ENCODE measurements around the gene RASSF7. TPM values are rescaled to one million over a fixed set of nuclear protein-coding genes. Genes with fewer than 3 reads are reported as not detected.

RASSF7 gene
- total and polyA plus RNA-seq, 8 donors = 16.7 to 330 (median 94.9) TPM

Small RNAs within 50 kb of the gene (small RNA-seq; reads per million reads assigned to genes)
- gene MIR210 = 4.2 to 32.6 (median 14.0) reads per million in 4 donors

Other genes starting within 250 kb of the RASSF7 start
- 10 to 100 TPM in 4 of 5 donors, 1 to 10 TPM in 1; 7.0 to 59.8 (median 17.3) TPM for gene IFITM1, start 246.9 kb upstream of the RASSF7 start, total RNA-seq
- gene IFITM1, start 246.9 kb upstream of the RASSF7 start, polyA plus RNA-seq = 100 to 1,000 TPM in 2 of 3 donors, 10 to 100 TPM in 1; 79.9 to 224 (median 119) TPM
- 100 to 1,000 TPM in 3 of 5 donors, 10 to 100 TPM in 2; 11.9 to 271 (median 127) TPM for gene IFITM3, start 240.1 kb upstream of the RASSF7 start, total RNA-seq
- gene IFITM3, start 240.1 kb upstream of the RASSF7 start, polyA plus RNA-seq = 1,000 to 10,000 TPM in 1 of 3 donors, 100 to 1,000 TPM in 2; 538 to 1,128 (median 677) TPM
- 1 to 10 TPM in 2 of 5 donors, under 1 TPM in 1, not detected in 2; 0.45 to 7.5 (median 4.2) TPM for gene B4GALNT4, start 191.5 kb upstream of the RASSF7 start, total RNA-seq
- 1 to 10 TPM; 2.4 to 8.8 (median 4.4) TPM for gene B4GALNT4, start 191.5 kb upstream of the RASSF7 start, polyA plus RNA-seq
- 100 to 1,000 TPM in 3 of 5 donors, 10 to 100 TPM in 2; 26.3 to 356 (median 141) TPM for gene PKP3, start 166.8 kb upstream of the RASSF7 start, total RNA-seq
- gene PKP3, start 166.8 kb upstream of the RASSF7 start, polyA plus RNA-seq = 10 to 100 TPM; 31.1 to 94.5 (median 41.7) TPM
- 100 to 1,000 TPM in 3 of 5 donors, 10 to 100 TPM in 2; 11.4 to 325 (median 110) TPM for gene SIGIRR, start 146.0 kb upstream of the RASSF7 start, total RNA-seq
- gene SIGIRR, start 146.0 kb upstream of the RASSF7 start, polyA plus RNA-seq = 100 to 1,000 TPM; 110 to 227 (median 164) TPM
- 100 to 1,000 TPM in 1 of 5 donors, 10 to 100 TPM in 3, 1 to 10 TPM in 1; 5.7 to 208 (median 40.2) TPM for gene ANO9, start 119.0 kb upstream of the RASSF7 start, total RNA-seq
- gene ANO9, start 119.0 kb upstream of the RASSF7 start, polyA plus RNA-seq = 10 to 100 TPM in 2 of 3 donors, 1 to 10 TPM in 1; 9.8 to 37.6 (median 12.8) TPM
- 100 to 1,000 TPM in 2 of 5 donors, 10 to 100 TPM in 3; 16.5 to 264 (median 59.0) TPM for gene PTDSS2, start 110.7 kb upstream of the RASSF7 start, total RNA-seq
- gene PTDSS2, start 110.7 kb upstream of the RASSF7 start, polyA plus RNA-seq = 10 to 100 TPM; 11.6 to 24.3 (median 22.3) TPM
- 100 to 1,000 TPM in 4 of 5 donors, 10 to 100 TPM in 1; 61.3 to 260 (median 137) TPM for gene RNH1, start 53.7 kb upstream of the RASSF7 start, total RNA-seq
- gene RNH1, start 53.7 kb upstream of the RASSF7 start, polyA plus RNA-seq = 100 to 1,000 TPM in 2 of 3 donors, 10 to 100 TPM in 1; 95.3 to 149 (median 106) TPM
- gene HRAS, start 25.4 kb upstream of the RASSF7 start, total RNA-seq = 10 to 100 TPM; 14.2 to 87.5 (median 21.6) TPM
- gene HRAS, start 25.4 kb upstream of the RASSF7 start, polyA plus RNA-seq = 100 to 1,000 TPM; 108 to 181 (median 131) TPM
- gene LRRC56, start 23.4 kb upstream of the RASSF7 start, total RNA-seq = 1 to 10 TPM in 3 of 5 donors, under 1 TPM in 1, not detected in 1; 0.18 to 8.1 (median 3.3) TPM
- gene LRRC56, start 23.4 kb upstream of the RASSF7 start, polyA plus RNA-seq = 1 to 10 TPM; 2.1 to 2.9 (median 2.9) TPM
- 10 to 100 TPM in 3 of 5 donors, 1 to 10 TPM in 1, under 1 TPM in 1; 0.55 to 92.7 (median 12.8) TPM for gene LMNTD2, start 232 bp upstream of the RASSF7 start, total RNA-seq
- gene LMNTD2, start 232 bp upstream of the RASSF7 start, polyA plus RNA-seq = 1 to 10 TPM; 6.3 to 9.2 (median 7.2) TPM
- 10 to 100 TPM; 17.5 to 60.8 (median 29.9) TPM for gene PHRF1, start 15.5 kb downstream of the RASSF7 start, total RNA-seq
- 10 to 100 TPM in 1 of 3 donors, 1 to 10 TPM in 2; 7.9 to 14.8 (median 9.4) TPM for gene PHRF1, start 15.5 kb downstream of the RASSF7 start, polyA plus RNA-seq
- gene IRF7, start 55.0 kb downstream of the RASSF7 start, total RNA-seq = 10 to 100 TPM in 4 of 5 donors, 1 to 10 TPM in 1; 5.7 to 49.1 (median 22.5) TPM
- gene IRF7, start 55.0 kb downstream of the RASSF7 start, polyA plus RNA-seq = 10 to 100 TPM; 33.0 to 43.8 (median 40.8) TPM
- 10 to 100 TPM in 1 of 5 donors, 1 to 10 TPM in 4; 2.7 to 92.1 (median 5.5) TPM for gene CDHR5, start 64.0 kb downstream of the RASSF7 start, total RNA-seq
- 1 to 10 TPM in 1 of 3 donors, under 1 TPM in 2; 0.38 to 2.2 (median 0.92) TPM for gene CDHR5, start 64.0 kb downstream of the RASSF7 start, polyA plus RNA-seq
- 1 to 10 TPM in 1 of 5 donors, not detected in 4; 3.1 TPM for gene SCT, start 66.2 kb downstream of the RASSF7 start, total RNA-seq
- under 1 TPM in 1 of 3 donors, not detected in 2; 0.95 TPM for gene SCT, start 66.2 kb downstream of the RASSF7 start, polyA plus RNA-seq
- not detected for gene DRD4, start 76.3 kb downstream of the RASSF7 start, total RNA-seq
- gene DRD4, start 76.3 kb downstream of the RASSF7 start, polyA plus RNA-seq = 1 to 10 TPM in 1 of 3 donors, under 1 TPM in 2; 0.19 to 1.7 (median 0.50) TPM
- 100 to 1,000 TPM in 1 of 5 donors, 10 to 100 TPM in 4; 12.3 to 111 (median 29.4) TPM for gene DEAF1, start 134.3 kb downstream of the RASSF7 start, total RNA-seq
- 10 to 100 TPM; 41.4 to 51.8 (median 45.1) TPM for gene DEAF1, start 134.3 kb downstream of the RASSF7 start, polyA plus RNA-seq
- gene TMEM80, start 134.8 kb downstream of the RASSF7 start, total RNA-seq = 10 to 100 TPM in 4 of 5 donors, 1 to 10 TPM in 1; 4.9 to 46.5 (median 21.5) TPM
- 10 to 100 TPM in 2 of 3 donors, 1 to 10 TPM in 1; 9.0 to 30.8 (median 18.1) TPM for gene TMEM80, start 134.8 kb downstream of the RASSF7 start, polyA plus RNA-seq
- 100 to 1,000 TPM in 4 of 5 donors, 10 to 100 TPM in 1; 45.0 to 617 (median 306) TPM for gene EPS8L2, start 145.3 kb downstream of the RASSF7 start, total RNA-seq
- 100 to 1,000 TPM in 1 of 3 donors, 10 to 100 TPM in 2; 91.5 to 190 (median 96.2) TPM for gene EPS8L2, start 145.3 kb downstream of the RASSF7 start, polyA plus RNA-seq
- gene TALDO1, start 186.5 kb downstream of the RASSF7 start, total RNA-seq = 100 to 1,000 TPM in 4 of 5 donors, 10 to 100 TPM in 1; 85.9 to 258 (median 175) TPM
- gene TALDO1, start 186.5 kb downstream of the RASSF7 start, polyA plus RNA-seq = 100 to 1,000 TPM; 139 to 214 (median 208) TPM
- 10 to 100 TPM in 4 of 5 donors, 1 to 10 TPM in 1; 9.9 to 68.1 (median 13.4) TPM for gene GATD1, start 216.5 kb downstream of the RASSF7 start, total RNA-seq
- 10 to 100 TPM; 21.0 to 63.2 (median 24.7) TPM for gene GATD1, start 216.5 kb downstream of the RASSF7 start, polyA plus RNA-seq
- not detected for gene CEND1, start 229.1 kb downstream of the RASSF7 start, total RNA-seq
- gene CEND1, start 229.1 kb downstream of the RASSF7 start, polyA plus RNA-seq = under 1 TPM in 1 of 3 donors, not detected in 2; 0.23 TPM
- 1 to 10 TPM in 4 of 5 donors, not detected in 1; 5.5 to 9.8 (median 7.4) TPM for gene SLC25A22, start 237.3 kb downstream of the RASSF7 start, total RNA-seq
- gene SLC25A22, start 237.3 kb downstream of the RASSF7 start, polyA plus RNA-seq = 10 to 100 TPM; 10.1 to 11.9 (median 11.8) TPM
- 100 to 1,000 TPM in 1 of 5 donors, 10 to 100 TPM in 3, 1 to 10 TPM in 1; 5.9 to 503 (median 57.1) TPM for gene PIDD1, start 244.3 kb downstream of the RASSF7 start, total RNA-seq
- gene PIDD1, start 244.3 kb downstream of the RASSF7 start, polyA plus RNA-seq = 10 to 100 TPM; 20.5 to 25.6 (median 25.5) TPM
- 1,000 to 10,000 TPM in 1 of 5 donors, 100 to 1,000 TPM in 4; 360 to 5,956 (median 454) TPM for gene RPLP2, start 249.0 kb downstream of the RASSF7 start, total RNA-seq
- 1,000 to 10,000 TPM; 1,397 to 2,170 (median 1,669) TPM for gene RPLP2, start 249.0 kb downstream of the RASSF7 start, polyA plus RNA-seq